Epithelial cell of prostate (primary cell): ENCODE results near the gene SDK1.

ENCODE experiments used
- DNase-seq: peaks from one replicate; pipeline ENCODE4 v3.0.0-alpha.2; 2011; ENCODE audit warnings: low read depth, low spot score
- H3K27ac ChIP-seq: fragments of 450-650 bp; 2 replicates; pipeline ENCODE4 v1.5.1; 2017; ENCODE audit warnings: mild to moderate bottlenecking

SDK1 gene

GRCh38 chr7:3300651-3301448 lies at the start of gene SDK1:
Gene SDK1, plus strand, starts transcription at chr7:3301252. Its CDS starts 335 bp downstream, at chr7:3301587.
- no peak within 1 kb of the TSS for H3K27ac ChIP-seq
- DNase-seq: peak; percentile 44

- DNase-seq: no peak
- H3K27ac ChIP-seq: no peak overlapping the region
These were observed 46.3 kb upstream of the SDK1 start for GRCh38 chr7:3254718-3255117.

GRCh38 chr7:3259711-3260400 lies 41.2 kb upstream of the SDK1 start:
- no peak overlapping the region for H3K27ac ChIP-seq
- no peak for DNase-seq

GRCh38 chr7:3260401-3260715 lies 40.7 kb upstream of the SDK1 start:
- no peak for DNase-seq
- no peak overlapping the region for H3K27ac ChIP-seq

- H3K27ac ChIP-seq: no peak overlapping the region
- DNase-seq: no peak
These were observed 36.2 kb upstream of the SDK1 start for GRCh38 chr7:3264693-3265339.

GRCh38 chr7:3265388-3265787 lies 35.7 kb upstream of the SDK1 start:
- no peak for DNase-seq
- H3K27ac ChIP-seq: no peak overlapping the region

- H3K27ac ChIP-seq: no peak overlapping the region
- DNase-seq: no peak
These were observed 34.8 kb upstream of the SDK1 start for GRCh38 chr7:3266240-3266639.

GRCh38 chr7:3267966-3268690 lies 32.9 kb upstream of the SDK1 start:
- DNase-seq: peak; percentile 55
- H3K27ac ChIP-seq: peak overlapping the region; percentile 32

GRCh38 chr7:3270362-3270761 lies 30.7 kb upstream of the SDK1 start:
- H3K27ac ChIP-seq: no peak overlapping the region
- no peak for DNase-seq

- H3K27ac ChIP-seq: no peak overlapping the region
- no peak for DNase-seq
These were observed 29.8 kb upstream of the SDK1 start for GRCh38 chr7:3271298-3271697.

- H3K27ac ChIP-seq: no peak overlapping the region
- DNase-seq: no peak
These were observed 28.3 kb upstream of the SDK1 start for GRCh38 chr7:3272691-3273141.

GRCh38 chr7:3274131-3274530 lies 26.9 kb upstream of the SDK1 start:
- no peak overlapping the region for H3K27ac ChIP-seq
- DNase-seq: no peak

GRCh38 chr7:3277604-3278572 lies 23.2 kb upstream of the SDK1 start:
- no peak overlapping the region for H3K27ac ChIP-seq
- no peak for DNase-seq

GRCh38 chr7:3279147-3279818 lies 21.8 kb upstream of the SDK1 start:
- no peak overlapping the region for H3K27ac ChIP-seq
- DNase-seq: no peak

- no peak overlapping the region for H3K27ac ChIP-seq
- DNase-seq: no peak
These were observed 20.6 kb upstream of the SDK1 start for GRCh38 chr7:3280445-3280844.

- DNase-seq: no peak
- no peak overlapping the region for H3K27ac ChIP-seq
These were observed 20.0 kb upstream of the SDK1 start for GRCh38 chr7:3280946-3281656.

- no peak for DNase-seq
- peak overlapping the region; percentile 52 for H3K27ac ChIP-seq
These were observed 18.6 kb upstream of the SDK1 start for GRCh38 chr7:3282457-3282856.

GRCh38 chr7:3283130-3283704 lies 17.8 kb upstream of the SDK1 start:
- peak overlapping the region; percentile 52 for H3K27ac ChIP-seq
- no peak for DNase-seq
